EL (cell line): ENCODE data around the gene KRTAP9-7.
"Not testable (repeated sequence)": the region's sequence is repeated elsewhere in the genome, so short reads cannot be mapped to it uniquely, and the experiment has no call there.

Experiments
- DNase-seq: peaks from one replicate; pipeline ENCODE4 v3.0.0-alpha.2; 2016

The KRTAP9-7 gene

GRCh38 chr17:41275648-41276190 is at the start of gene KRTAP9-7:
Gene KRTAP9-7 (plus strand): TSS chr17:41275698. CDS start chr17:41275698, 0 bp downstream.
- DNase-seq: not testable (repeated sequence)

GRCh38 chr17:41226051-41226450 is 49.4 kb upstream of the KRTAP9-7 start:
- no peak for DNase-seq

- not testable (repeated sequence) for DNase-seq
These were observed 48.9 kb upstream of the KRTAP9-7 start, which contains the start of gene KRTAP9-2 for GRCh38 chr17:41226598-41227095. Gene KRTAP9-2 (plus strand): TSS chr17:41226648. CDS start chr17:41226655, 7 bp downstream.

GRCh38 chr17:41230094-41230493 is 45.4 kb upstream of the KRTAP9-7 start:
- DNase-seq: no peak

- no peak for DNase-seq
These were observed 43.8 kb upstream of the KRTAP9-7 start for GRCh38 chr17:41231731-41232130.

- DNase-seq: not testable (repeated sequence)
These were observed 42.9 kb upstream of the KRTAP9-7 start, which contains the start of gene KRTAP9-3 for GRCh38 chr17:41232399-41233105. Gene KRTAP9-3 (plus strand): TSS chr17:41232449. CDS start chr17:41232502, 53 bp downstream.

GRCh38 chr17:41237116-41237515 is 38.4 kb upstream of the KRTAP9-7 start:
- not testable (repeated sequence) for DNase-seq

- not testable (repeated sequence) for DNase-seq
These were observed 37.5 kb upstream of the KRTAP9-7 start, which contains the start of gene KRTAP9-8 for GRCh38 chr17:41237949-41238437. Gene KRTAP9-8 (plus strand): TSS chr17:41237999. CDS start chr17:41238052, 53 bp downstream.

GRCh38 chr17:41246995-41247787 is 28.3 kb upstream of the KRTAP9-7 start:
- DNase-seq: not testable (repeated sequence)

GRCh38 chr17:41249637-41250240 is 25.8 kb upstream of the KRTAP9-7 start, which contains the start of gene KRTAP9-4:
Gene KRTAP9-4 (plus strand): TSS chr17:41249687. CDS start chr17:41249721, 34 bp downstream.
- DNase-seq: not testable (repeated sequence)

GRCh38 chr17:41251261-41251660 is 24.2 kb upstream of the KRTAP9-7 start:
- DNase-seq: no peak

GRCh38 chr17:41254861-41255260 is 20.6 kb upstream of the KRTAP9-7 start:
- DNase-seq: peak; percentile 18

GRCh38 chr17:41255381-41256290 is 19.9 kb upstream of the KRTAP9-7 start, which contains the start of gene KRTAP9-9:
Gene KRTAP9-9 (plus strand): TSS chr17:41255384.
- DNase-seq: peak; percentile 32

- peak; percentile 21 for DNase-seq
These were observed 19.2 kb upstream of the KRTAP9-7 start for GRCh38 chr17:41256291-41256685.

- no peak for DNase-seq
These were observed 17.1 kb upstream of the KRTAP9-7 start for GRCh38 chr17:41258406-41258805.

- DNase-seq: no peak
These were observed 12.3 kb upstream of the KRTAP9-7 start for GRCh38 chr17:41263212-41263611.

GRCh38 chr17:41264599-41264998 is 10.9 kb upstream of the KRTAP9-7 start:
- DNase-seq: no peak

- DNase-seq: no peak
These were observed 10.4 kb upstream of the KRTAP9-7 start, which contains the start of gene KRTAP9-6 for GRCh38 chr17:41265078-41265477. Gene KRTAP9-6 (plus strand): TSS chr17:41265378. CDS start chr17:41265378, 0 bp downstream.

GRCh38 chr17:41267711-41268110 is 7.8 kb upstream of the KRTAP9-7 start:
- no peak for DNase-seq

- DNase-seq: not testable (repeated sequence)
These were observed 4.2 kb upstream of the KRTAP9-7 start for GRCh38 chr17:41271323-41271722.

GRCh38 chr17:41271858-41272257 is 3.6 kb upstream of the KRTAP9-7 start:
- DNase-seq: no peak
